OCI-M1 (cell line): ENCODE results near the gene COMTD1.
A peak's percentile ranks its signal among the peaks of the same experiment; 100 is the strongest.
"Not testable (repeated sequence)": the region's sequence is repeated elsewhere in the genome, so short reads cannot be mapped to it uniquely, and the experiment has no call there.

Source experiments
- DNase-seq: peaks from one replicate; lab custom pipeline; 2025; lab: John Stamatoyannopoulos, UW

The COMTD1 gene

GRCh38 chr10:75223507-75223906, 12.2 kb downstream of the COMTD1 start:
- DNase-seq, result no peak

GRCh38 chr10:75221492-75221891, 14.3 kb downstream of the COMTD1 start:
- DNase-seq, result not testable (repeated sequence)

GRCh38 chr10:75220274-75220673, 15.5 kb downstream of the COMTD1 start:
- no peak for DNase-seq

- DNase-seq, result no peak
These were observed 23.4 kb downstream of the COMTD1 start for GRCh38 chr10:75212343-75212742.

GRCh38 chr10:75211007-75211691, 24.6 kb downstream of the COMTD1 start:
- DNase-seq, result peak; percentile 59

GRCh38 chr10:75210282-75211006, 25.3 kb downstream of the COMTD1 start, which contains the start of gene VDAC2:
Gene VDAC2, plus strand, starts transcription at chr10:75210796. Its CDS starts 363 bp downstream, at chr10:75211159.
- DNase-seq, result peak; percentile 94

GRCh38 chr10:75209921-75210281, 25.9 kb downstream of the COMTD1 start:
- peak; percentile 88 for DNase-seq

- DNase-seq, result no peak
These were observed 26.5 kb downstream of the COMTD1 start for GRCh38 chr10:75209086-75209920.

GRCh38 chr10:75208181-75208580, 27.6 kb downstream of the COMTD1 start:
- DNase-seq, result no peak

GRCh38 chr10:75207857-75208144, 28.0 kb downstream of the COMTD1 start:
- no peak for DNase-seq

GRCh38 chr10:75207079-75207856, 28.5 kb downstream of the COMTD1 start:
- no peak for DNase-seq

GRCh38 chr10:75206638-75207037, 29.1 kb downstream of the COMTD1 start:
- DNase-seq, result not testable (repeated sequence)

- DNase-seq, result no peak
These were observed 29.8 kb downstream of the COMTD1 start for GRCh38 chr10:75205908-75206307.

- DNase-seq, result no peak
These were observed 32.0 kb downstream of the COMTD1 start for GRCh38 chr10:75203724-75204123.

- not testable (repeated sequence) for DNase-seq
These were observed 32.6 kb downstream of the COMTD1 start for GRCh38 chr10:75203046-75203620.

GRCh38 chr10:75202321-75203045, 33.3 kb downstream of the COMTD1 start:
- no peak for DNase-seq

GRCh38 chr10:75201793-75202307, 33.9 kb downstream of the COMTD1 start:
- DNase-seq, result no peak

GRCh38 chr10:75199949-75200348, 35.8 kb downstream of the COMTD1 start:
- DNase-seq, result not testable (repeated sequence)

GRCh38 chr10:75197906-75198305, 37.9 kb downstream of the COMTD1 start:
- no peak for DNase-seq

GRCh38 chr10:75197066-75197465, 38.7 kb downstream of the COMTD1 start:
- DNase-seq, result no peak
